HG03457 (cell line): ENCODE measurements around the gene TMEM185B.
"Not testable (repeated sequence)": the region's sequence is repeated elsewhere in the genome, so short reads cannot be mapped to it uniquely, and the experiment has no call there.

Experiments
- ATAC-seq: cut with Tn5 transposase; IDR thresholded peaks from one replicate; pipeline ENCODE4 v1.9.1; 2021; ENCODE audit warnings: moderate number of reproducible peaks; ENCODE audit not compliant: unreplicated experiment

TMEM185B gene

GRCh38 chr2:120223034-120223912, at the start of gene TMEM185B:
Gene TMEM185B (minus strand): TSS chr2:120223400. CDS start chr2:120222976, 424 bp downstream.
- ATAC-seq = peak; percentile 60

DNA sequence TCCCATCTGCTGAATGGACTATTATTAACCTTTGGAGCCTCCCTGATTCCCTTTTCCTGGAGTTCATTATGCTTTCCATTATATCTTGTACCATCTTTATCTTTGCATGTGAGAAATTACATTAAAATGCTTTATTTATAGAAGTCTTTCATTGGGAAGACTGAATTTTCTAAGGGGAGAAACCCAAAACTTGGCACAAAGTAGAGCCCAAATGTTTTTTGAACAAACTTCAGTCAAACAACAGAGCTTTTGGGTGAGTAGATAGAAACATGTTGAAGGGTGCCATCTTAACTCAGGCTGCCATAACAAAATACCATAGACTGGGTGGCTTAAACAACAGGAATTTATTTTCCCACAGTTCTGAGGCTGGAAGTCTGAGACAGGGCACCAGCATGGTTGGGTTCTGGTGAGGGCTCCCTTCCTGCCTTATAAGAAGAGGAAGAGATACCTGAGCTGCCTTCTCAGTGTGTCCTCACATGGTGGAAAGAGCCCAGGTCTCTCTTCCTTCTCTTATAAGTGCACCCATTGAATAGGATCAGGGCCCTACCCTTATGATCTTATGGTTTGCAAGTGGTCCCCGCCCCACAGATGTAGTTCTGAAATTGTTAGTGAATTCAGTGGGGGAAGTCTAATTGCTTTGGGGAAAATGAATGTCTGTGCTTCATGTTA, 48.6 kb upstream of the TMEM185B start:
- ATAC-seq = no peak

DNA sequence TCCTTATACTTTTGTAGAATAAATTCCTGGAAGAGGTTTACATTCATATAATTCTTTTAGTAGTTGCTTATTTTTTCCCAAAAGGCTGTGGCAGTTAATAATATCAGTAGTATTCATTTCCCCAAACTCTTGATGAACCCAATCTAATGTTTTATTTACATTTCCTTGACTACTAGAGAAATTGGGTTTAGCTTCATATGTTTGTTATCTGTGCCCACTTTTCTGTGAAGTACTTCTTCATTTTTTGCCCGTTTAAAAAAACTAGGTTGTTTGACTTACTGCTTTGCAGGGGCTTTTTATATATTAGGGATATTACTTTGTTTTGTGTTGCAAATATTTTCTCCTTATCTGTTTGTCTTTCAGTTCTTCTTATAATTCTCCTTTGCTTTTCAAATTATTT, 46.6 kb upstream of the TMEM185B start:
- ATAC-seq = no peak

- ATAC-seq = no peak
Observed at GRCh38 chr2:120269076-120269744, 46.0 kb upstream of the TMEM185B start.

- no peak for ATAC-seq
Observed at GRCh38 chr2:120267348-120267747, 44.1 kb upstream of the TMEM185B start.

DNA sequence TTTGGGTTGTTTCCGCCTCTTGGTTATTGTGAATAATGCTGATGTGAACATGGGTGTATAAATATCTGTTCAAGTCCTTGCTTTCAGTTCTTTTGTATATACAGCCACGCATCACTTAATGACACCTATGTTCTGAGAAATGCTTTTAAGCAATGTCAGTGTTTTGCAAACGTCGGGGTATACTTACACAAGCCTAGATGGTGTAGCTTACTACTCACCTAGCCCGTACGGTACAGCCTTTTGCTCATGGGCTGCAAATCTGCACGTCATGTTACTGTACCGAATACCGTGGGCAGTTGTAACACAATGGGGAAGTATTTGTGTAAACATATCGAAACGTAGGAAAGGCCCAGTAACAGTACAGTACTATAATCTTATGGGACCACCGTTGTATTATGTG, 41.8 kb upstream of the TMEM185B start:
- no peak for ATAC-seq

DNA sequence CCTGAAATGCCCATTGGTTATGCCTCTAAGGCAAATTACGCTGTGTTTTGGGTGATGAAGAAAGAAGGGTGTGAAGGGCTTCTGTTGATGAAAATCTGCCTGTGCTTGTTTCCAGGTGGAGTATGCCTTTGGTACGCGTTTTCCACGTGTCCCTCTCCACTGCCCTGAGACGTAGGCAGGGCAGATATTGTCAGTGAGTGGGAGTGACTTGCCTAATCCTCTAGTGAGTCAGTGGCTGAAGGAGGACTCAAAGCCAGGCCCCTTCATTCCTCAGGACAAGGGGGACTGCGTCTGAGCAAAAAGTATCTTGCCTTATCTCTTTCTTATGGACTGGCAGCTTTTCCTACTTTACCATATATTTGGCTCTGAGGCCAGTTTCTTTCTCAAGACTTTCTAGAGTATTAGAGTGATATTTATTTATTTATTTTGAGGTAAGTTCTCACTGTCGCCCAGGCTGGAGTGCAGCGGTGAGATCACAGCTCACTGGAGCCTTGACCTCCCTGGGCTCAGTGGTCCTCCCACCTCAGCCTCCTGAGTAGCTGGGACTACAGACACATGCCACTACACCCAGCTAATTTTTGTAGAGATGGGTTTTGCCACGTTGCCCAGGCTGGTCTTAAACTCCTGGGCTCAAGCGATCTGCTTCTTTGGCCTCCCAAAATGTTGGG, 39.7 kb upstream of the TMEM185B start:
- ATAC-seq = no peak

- no peak for ATAC-seq
Observed at GRCh38 chr2:120262150-120262549, 39.0 kb upstream of the TMEM185B start.

- peak; percentile 76 for ATAC-seq
Observed at GRCh38 chr2:120261387-120262006, 38.3 kb upstream of the TMEM185B start.

- no peak for ATAC-seq
Observed at GRCh38 chr2:120260736-120261135, 37.5 kb upstream of the TMEM185B start.

DNA sequence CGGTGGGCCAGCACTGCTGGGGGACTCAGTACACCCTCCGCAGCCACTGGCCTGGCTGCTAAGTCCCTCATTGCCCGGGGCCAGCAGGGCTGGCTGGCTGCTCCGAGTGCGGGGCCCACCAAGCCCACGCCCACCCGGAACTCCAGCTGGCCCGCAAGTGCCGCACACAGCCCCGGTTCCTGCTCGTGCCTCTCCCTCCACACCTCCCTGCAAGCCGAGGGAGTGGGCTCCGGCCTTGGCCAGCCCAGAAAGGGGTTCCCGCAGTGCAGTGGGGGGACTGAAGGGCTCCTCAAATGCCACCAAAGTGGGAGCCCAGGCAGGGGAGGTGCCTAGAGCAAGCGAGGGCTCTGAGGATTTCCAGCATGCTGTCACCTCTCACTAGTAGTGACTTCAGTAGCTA, 36.7 kb upstream of the TMEM185B start:
- ATAC-seq = not testable (repeated sequence)

- ATAC-seq = no peak
Observed at GRCh38 chr2:120258196-120258595, 35.0 kb upstream of the TMEM185B start.

DNA sequence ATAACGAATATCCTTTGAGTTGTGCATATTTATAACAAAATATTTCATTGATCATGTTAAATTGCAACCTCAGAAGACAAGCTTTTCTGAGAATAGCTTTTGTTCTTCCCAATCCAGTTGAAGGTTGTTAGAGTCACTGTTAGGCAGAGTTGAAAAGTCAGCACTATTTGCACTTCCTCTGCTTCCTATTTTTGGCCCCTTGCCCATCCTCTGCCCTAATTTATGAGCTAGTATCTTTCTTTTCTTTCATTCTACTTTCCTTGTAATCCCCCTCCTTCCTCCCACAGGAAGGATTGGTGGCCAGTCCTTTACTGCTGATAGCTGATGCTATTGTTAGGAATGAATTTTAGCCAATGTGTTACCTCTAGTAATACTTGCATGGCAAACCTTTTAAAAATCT, 34.3 kb upstream of the TMEM185B start:
- ATAC-seq = no peak

- ATAC-seq = no peak
Observed at GRCh38 chr2:120256651-120257000, 33.4 kb upstream of the TMEM185B start.

DNA sequence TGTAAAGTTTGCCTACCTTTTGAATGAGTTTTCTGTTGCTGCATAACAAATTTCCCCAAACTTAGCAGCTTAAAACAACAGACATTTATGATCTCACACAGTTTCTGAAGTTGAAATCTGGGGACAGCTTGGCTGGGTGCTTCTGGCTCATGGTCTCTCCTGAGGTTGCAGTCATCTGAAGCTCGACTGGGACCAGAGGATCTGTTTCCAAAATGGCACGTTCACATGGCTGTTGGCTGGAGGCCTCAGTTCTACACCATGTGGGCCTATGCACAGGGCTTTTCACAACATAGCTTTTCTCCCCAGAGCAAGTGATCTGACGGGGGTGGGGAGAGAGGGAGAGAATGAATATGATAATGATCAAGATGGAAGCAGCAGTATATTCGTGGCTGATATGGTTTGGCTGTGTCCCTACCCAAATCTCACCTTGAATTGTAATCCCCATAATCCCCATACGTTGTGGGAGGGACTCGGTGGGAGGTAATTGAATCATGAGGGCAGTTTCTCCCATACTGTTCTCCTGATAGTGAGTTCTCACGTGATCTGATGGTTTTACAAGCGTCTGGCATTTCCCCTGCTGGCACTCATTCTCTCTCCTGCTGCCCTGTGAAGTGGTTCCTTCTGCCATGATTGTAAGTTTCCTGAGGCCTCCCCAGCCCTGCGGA, 32.9 kb upstream of the TMEM185B start:
- ATAC-seq = no peak

- no peak for ATAC-seq
Observed at GRCh38 chr2:120255071-120255470, 31.9 kb upstream of the TMEM185B start.

DNA sequence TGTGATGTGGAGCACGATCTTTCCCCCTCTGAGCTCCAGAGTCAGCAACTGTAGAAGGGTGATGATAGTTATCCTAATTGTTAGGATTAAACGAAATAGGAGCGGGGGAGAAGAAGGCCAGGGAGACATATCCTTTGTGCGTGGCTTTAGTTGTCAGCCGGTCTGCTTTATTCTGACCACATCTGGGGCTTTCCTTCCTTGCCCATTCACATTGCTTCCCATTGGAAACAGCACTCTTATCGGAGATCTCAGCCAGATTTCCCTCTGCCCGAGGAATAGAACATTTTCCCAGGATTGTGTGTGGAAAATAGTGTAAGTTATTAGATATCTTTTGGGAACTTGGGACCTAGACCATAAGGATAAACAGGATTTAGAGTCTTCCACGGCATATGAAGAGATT, 31.0 kb upstream of the TMEM185B start:
- ATAC-seq = no peak

GRCh38 chr2:120253021-120253882, 30.1 kb upstream of the TMEM185B start:
- peak; percentile 23 for ATAC-seq
